Liver (tissue), 9 donors: ENCODE measurements around the gene TFE3. TPM values are rescaled to one million over a fixed set of nuclear protein-coding genes. Genes with fewer than 3 reads are reported as not detected.

Experiments used
- DNase-seq: peaks from one replicate; pipeline ENCODE4 v3.0.0-alpha.2; 2017; ENCODE audit warnings: low spot score
- H3K27ac ChIP-seq, 2 donors: one replicate each; pipeline ENCODE4 v1.7.0; 2013; ENCODE audit warnings: inconsistent platforms in 2 of 2, low read length in 2 of 2, control low read depth in 1 of 2, low read depth in 1 of 2, mild to moderate bottlenecking in 1 of 2
- H3K27me3 ChIP-seq, 4 donors: one replicate each; pipeline versions ENCODE4 v1.6.1 to v1.7.0; 2013; ENCODE audit warnings: low read length in 3 of 4, inconsistent platforms in 1 of 4, mild to moderate bottlenecking in 1 of 4, moderate library complexity in 1 of 4; ENCODE audit not compliant: control insufficient read depth in 4 of 4, insufficient read depth in 4 of 4
- H3K36me3 ChIP-seq, 4 donors: one replicate each; pipeline versions ENCODE4 v1.6.1 to v1.7.0; 2013; ENCODE audit warnings: low read length in 3 of 4, mild to moderate bottlenecking in 3 of 4, low read depth in 1 of 4, moderate library complexity in 1 of 4; ENCODE audit not compliant: control insufficient read depth in 4 of 4, insufficient read depth in 3 of 4
- H3K4me1 ChIP-seq, 4 donors: one replicate each; pipeline versions ENCODE4 v1.6.1 to v1.7.0; 2013; ENCODE audit warnings: low read length in 3 of 4, mild to moderate bottlenecking in 3 of 4, moderate library complexity in 1 of 4; ENCODE audit not compliant: control insufficient read depth in 4 of 4, insufficient read depth in 4 of 4
- H3K4me3 ChIP-seq, 3 donors: one replicate each; pipeline versions ENCODE4 v1.6.1 to v1.7.0; 2013; ENCODE audit warnings: low read length in 3 of 3, control low read depth in 1 of 3, low read depth in 1 of 3, mild to moderate bottlenecking in 1 of 3
- H3K9ac ChIP-seq, 2 donors: one replicate each; pipeline ENCODE4 v1.7.0; 2013; ENCODE audit warnings: low read length in 2 of 2, mild to moderate bottlenecking in 2 of 2, moderate library complexity in 2 of 2, control low read depth in 1 of 2, low read depth in 1 of 2
- H3K9me3 ChIP-seq, 4 donors: one replicate each; pipeline versions ENCODE4 v1.6.1 to v1.7.0; 2013; ENCODE audit warnings: low read length in 3 of 4; ENCODE audit not compliant: control insufficient read depth in 4 of 4
- CTCF ChIP-seq: fragments of 150-350 bp; IDR thresholded peaks from 2 replicates; pipeline ENCODE4 v1.5.1; 2017; ENCODE audit warnings: improper control_type of control experiment, low read depth, low read length; ENCODE audit not compliant: missing input control
- EGR1 ChIP-seq, 2 donors: IDR thresholded peaks; 2 replicates each; pipeline ENCODE4 v1.6.1; 2016 to 2018; ENCODE audit warnings: antibody characterized with exemption in 2 of 2, low read depth in 2 of 2
- FOXA1 ChIP-seq: IDR thresholded peaks from 2 replicates; pipeline ENCODE4 v1.6.1; 2016; ENCODE audit warnings: antibody characterized with exemption
- FOXA2 ChIP-seq: IDR thresholded peaks from 2 replicates; pipeline ENCODE4 v1.6.1; 2016; ENCODE audit warnings: antibody characterized with exemption
- GABPA ChIP-seq, 2 donors: IDR thresholded peaks in 1 of 2; conservative IDR thresholded peaks in 1 of 2; 2 replicates each; pipeline ENCODE4 v1.6.1; 2016; ENCODE audit warnings: antibody characterized with exemption in 2 of 2, mild to moderate bottlenecking in 1 of 2, moderate library complexity in 1 of 2
- HNF4A ChIP-seq, 2 donors: conservative IDR thresholded peaks; 2 replicates each; pipeline ENCODE4 v1.6.1; 2016; ENCODE audit warnings: antibody characterized with exemption in 2 of 2, mild to moderate bottlenecking in 2 of 2
- HNF4G ChIP-seq: IDR thresholded peaks from 2 replicates; pipeline ENCODE4 v1.6.1; 2016; ENCODE audit warnings: antibody characterized with exemption
- JUND ChIP-seq, 2 donors: IDR thresholded peaks; 2 replicates each; pipeline ENCODE4 v1.6.1; 2016; ENCODE audit warnings: antibody characterized with exemption in 2 of 2
- MAX ChIP-seq: IDR thresholded peaks from 2 replicates; pipeline ENCODE4 v1.6.1; 2016; ENCODE audit warnings: antibody characterized with exemption
- NR2F2 ChIP-seq: IDR thresholded peaks from 2 replicates; pipeline ENCODE4 v1.6.1; 2016; ENCODE audit warnings: antibody characterized with exemption
- RAD21 ChIP-seq, 2 donors: IDR thresholded peaks; 2 replicates each; pipeline ENCODE4 v1.6.1; 2016; ENCODE audit warnings: antibody characterized with exemption in 2 of 2, mild to moderate bottlenecking in 2 of 2
- RXRA ChIP-seq, 2 donors: IDR thresholded peaks; 2 replicates each; pipeline ENCODE4 v1.6.1; 2017 to 2018; ENCODE audit warnings: antibody characterized with exemption in 2 of 2, mild to moderate bottlenecking in 1 of 2
- TAF1 ChIP-seq: conservative IDR thresholded peaks from 2 replicates; pipeline ENCODE4 v1.6.1; 2016; ENCODE audit warnings: antibody characterized with exemption, mild to moderate bottlenecking
- YY1 ChIP-seq: IDR thresholded peaks from 2 replicates; pipeline ENCODE4 v1.6.1; 2016; ENCODE audit warnings: antibody characterized with exemption, mild to moderate bottlenecking
- ZBTB33 ChIP-seq: IDR thresholded peaks from 2 replicates; pipeline ENCODE4 v1.6.1; 2016; ENCODE audit warnings: antibody characterized with exemption
- WGBS: extraction: QIAGEN DNeasy Blood & Tissue Kit; methylation state at CpG from one replicate; pipeline ENCODE4 v1.1.7; 2013; 5-methylcytosine and 5-hydroxymethylcytosine counted together
- polyA plus RNA-seq, 2 donors: library from polyadenylated mRNA; stranded (reverse) in 1 of 2; unstranded in 1 of 2; fragments of 200-250 nt in 1 of 2; fragments of >200 nt in 1 of 2; fragmentation: Nextera tagmentation in 1 of 2; extraction: Ambion mirVana in 1 of 2; gene quantifications; one replicate each; pipeline versions ENCODE4 v1.2.1 to v1.2.3, GENCODE V29; 2013 to 2015
- total RNA-seq, 2 donors: library from RNA; depleted of rRNA; stranded (reverse); fragments of >200 nt; gene quantifications; one replicate each; pipeline ENCODE4 v1.2.3, GENCODE V29; 2014
- TF ChIP-seq, protein P1 (sequence below): IDR thresholded peaks from 2 replicates; pipeline ENCODE4 v1.6.1; 2016; ENCODE audit warnings: antibody characterized with exemption, mild to moderate bottlenecking
- TF ChIP-seq, protein P2 (sequence below): IDR thresholded peaks from 2 replicates; pipeline ENCODE4 v1.6.1; 2016; ENCODE audit warnings: antibody characterized with exemption
- donor health status: healthy.
- donor health status: healthy.
- donor health status: healthy.
- donor health status: healthy.
- donor health status: healthy.

Gene TFE3
- total and polyA plus RNA-seq, 4 donors = 8.6 to 22.4 (median 13.3) TPM

DNA sequence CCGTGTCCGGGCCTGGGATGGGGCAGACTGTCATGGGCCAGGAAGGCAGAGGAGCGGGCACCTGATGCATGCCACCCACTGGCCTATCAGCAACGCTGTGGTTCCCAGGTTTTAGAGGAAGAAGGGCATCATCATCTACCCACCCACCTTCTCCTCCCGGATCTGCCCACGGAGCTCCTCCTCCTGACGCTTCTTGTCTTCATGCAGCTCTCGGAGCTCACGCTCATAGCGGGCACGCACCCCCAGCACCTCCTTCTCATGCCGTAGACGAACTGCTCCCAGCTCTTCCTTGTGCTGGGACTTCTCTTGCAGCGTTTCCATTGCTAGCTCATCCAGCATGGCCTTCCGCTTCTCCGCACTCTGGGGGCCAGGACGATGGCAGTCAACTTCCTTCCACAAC, 60.1 kb downstream of the TFE3 start:
- no peaks in the 10 kb centered on the region for H3K9me3 ChIP-seq
- H3K27me3 ChIP-seq = no peaks in the 10 kb centered on the region
- 93% methylated on average over 17 of the region's 17 CpGs for WGBS
- peaks cover 14 to 49% (median 23%) of the 10 kb centered on the region in 4 donors for H3K36me3 ChIP-seq
- H3K27ac ChIP-seq = no peak overlapping the region
- no peak for DNase-seq
- no peaks in the 10 kb centered on the region for H3K4me1 ChIP-seq
- no peak overlapping the region for H3K9ac ChIP-seq
- TF ChIP-seq, protein P1, sequence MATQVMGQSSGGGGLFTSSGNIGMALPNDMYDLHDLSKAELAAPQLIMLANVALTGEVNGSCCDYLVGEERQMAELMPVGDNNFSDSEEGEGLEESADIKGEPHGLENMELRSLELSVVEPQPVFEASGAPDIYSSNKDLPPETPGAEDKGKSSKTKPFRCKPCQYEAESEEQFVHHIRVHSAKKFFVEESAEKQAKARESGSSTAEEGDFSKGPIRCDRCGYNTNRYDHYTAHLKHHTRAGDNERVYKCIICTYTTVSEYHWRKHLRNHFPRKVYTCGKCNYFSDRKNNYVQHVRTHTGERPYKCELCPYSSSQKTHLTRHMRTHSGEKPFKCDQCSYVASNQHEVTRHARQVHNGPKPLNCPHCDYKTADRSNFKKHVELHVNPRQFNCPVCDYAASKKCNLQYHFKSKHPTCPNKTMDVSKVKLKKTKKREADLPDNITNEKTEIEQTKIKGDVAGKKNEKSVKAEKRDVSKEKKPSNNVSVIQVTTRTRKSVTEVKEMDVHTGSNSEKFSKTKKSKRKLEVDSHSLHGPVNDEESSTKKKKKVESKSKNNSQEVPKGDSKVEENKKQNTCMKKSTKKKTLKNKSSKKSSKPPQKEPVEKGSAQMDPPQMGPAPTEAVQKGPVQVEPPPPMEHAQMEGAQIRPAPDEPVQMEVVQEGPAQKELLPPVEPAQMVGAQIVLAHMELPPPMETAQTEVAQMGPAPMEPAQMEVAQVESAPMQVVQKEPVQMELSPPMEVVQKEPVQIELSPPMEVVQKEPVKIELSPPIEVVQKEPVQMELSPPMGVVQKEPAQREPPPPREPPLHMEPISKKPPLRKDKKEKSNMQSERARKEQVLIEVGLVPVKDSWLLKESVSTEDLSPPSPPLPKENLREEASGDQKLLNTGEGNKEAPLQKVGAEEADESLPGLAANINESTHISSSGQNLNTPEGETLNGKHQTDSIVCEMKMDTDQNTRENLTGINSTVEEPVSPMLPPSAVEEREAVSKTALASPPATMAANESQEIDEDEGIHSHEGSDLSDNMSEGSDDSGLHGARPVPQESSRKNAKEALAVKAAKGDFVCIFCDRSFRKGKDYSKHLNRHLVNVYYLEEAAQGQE = no peak
- TF ChIP-seq, protein P2, sequence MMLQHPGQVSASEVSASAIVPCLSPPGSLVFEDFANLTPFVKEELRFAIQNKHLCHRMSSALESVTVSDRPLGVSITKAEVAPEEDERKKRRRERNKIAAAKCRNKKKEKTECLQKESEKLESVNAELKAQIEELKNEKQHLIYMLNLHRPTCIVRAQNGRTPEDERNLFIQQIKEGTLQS = no peak
- TF ChIP-seq CTCF (no peak), TAF1 (no peak), HNF4A (conservative IDR thresholded peaks at IDR 0.05) (no peak), JUND (IDR thresholded peaks at IDR 0.05) (no peak), GABPA (IDR thresholded peaks at IDR 0.05 in 1 of 2, conservative IDR thresholded peaks at IDR 0.05 in 1 of 2) (no peak), RAD21 (IDR thresholded peaks at IDR 0.05) (no peak), HNF4G (no peak), EGR1 (IDR thresholded peaks at IDR 0.05; ENCODE audit: low read depth in 2 of 2) (no peak), FOXA2 (no peak), NR2F2 (no peak), FOXA1 (no peak)
- no peak overlapping the region for H3K4me3 ChIP-seq

DNA sequence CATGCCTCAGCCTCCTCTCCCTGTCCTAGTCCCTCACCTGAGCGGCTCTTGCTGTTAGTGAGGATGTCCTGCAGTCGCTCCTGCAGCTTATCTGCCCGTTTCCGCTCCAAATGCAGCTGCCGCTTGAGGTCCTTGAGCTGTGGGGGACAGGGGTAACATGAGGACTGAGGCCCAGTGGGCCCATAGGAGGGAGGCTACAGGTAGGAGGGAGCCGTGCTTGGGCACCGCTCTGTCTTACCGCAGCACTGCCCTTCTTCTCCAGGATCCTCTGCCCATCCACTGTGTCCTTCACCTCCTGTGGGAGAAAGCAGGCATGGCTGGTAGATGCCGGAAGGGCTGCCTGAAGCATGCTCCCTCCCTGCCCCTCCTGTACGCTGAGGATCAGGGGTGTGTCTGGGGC, 62.0 kb downstream of the TFE3 start:
- Histone ChIP-seq H3K36me3 (peaks cover 13 to 50% (median 26%) of the 10 kb centered on the region in 4 donors), H3K9me3 (no peaks in the 10 kb centered on the region), H3K4me3 (no peak overlapping the region), H3K27me3 (no peaks in the 10 kb centered on the region), H3K4me1 (no peaks in the 10 kb centered on the region), H3K9ac (no peak overlapping the region), H3K27ac (no peak overlapping the region)
- WGBS = 94% methylated on average over 10 of the region's 10 CpGs
- no peak for DNase-seq
- TF ChIP-seq MAX (no peak), CTCF (no peak), RXRA (IDR thresholded peaks at IDR 0.05) (no peak), FOXA2 (no peak), ZBTB33 (no peak), TAF1 (no peak), HNF4G (no peak), JUND (IDR thresholded peaks at IDR 0.05) (no peak), NR2F2 (no peak), FOXA1 (no peak), EGR1 (IDR thresholded peaks at IDR 0.05; ENCODE audit: low read depth in 2 of 2) (no peak), YY1 (no peak), HNF4A (conservative IDR thresholded peaks at IDR 0.05) (no peak)
- TF ChIP-seq, protein P1 = no peak
- TF ChIP-seq, protein P2 = no peak
